HUES48 (cell line): Measurements from ENCODE around the gene UGT1A8.
"Not testable (repeated sequence)": the region's sequence is repeated elsewhere in the genome, so short reads cannot be mapped to it uniquely, and the experiment has no call there.

Experiments
- H3K27ac ChIP-seq: one replicate; pipeline ENCODE4 v1.7.0; 2013; ENCODE audit warnings: low read depth, low read length, inconsistent platforms
- H3K27me3 ChIP-seq: 2 replicates; pipeline ENCODE4 v1.6.1; 2013; ENCODE audit warnings: mild to moderate bottlenecking, low read length; ENCODE audit not compliant: control insufficient read depth, insufficient read depth
- H3K36me3 ChIP-seq: 2 replicates; pipeline ENCODE4 v1.6.1; 2013; ENCODE audit warnings: low read length; ENCODE audit not compliant: control insufficient read depth, insufficient read depth
- H3K4me1 ChIP-seq: 2 replicates; pipeline ENCODE4 v1.6.1; 2013; ENCODE audit warnings: mild to moderate bottlenecking, low read length; ENCODE audit not compliant: control insufficient read depth, insufficient read depth
- H3K4me3 ChIP-seq: 2 replicates; pipeline ENCODE4 v1.5.1; 2013; ENCODE audit warnings: mild to moderate bottlenecking, low read depth, low read length
- H3K9ac ChIP-seq: 2 replicates; pipeline ENCODE4 v1.6.1; 2013; ENCODE audit warnings: mild to moderate bottlenecking, low read depth, low read length, moderate library complexity
- H3K9me3 ChIP-seq: 2 replicates; pipeline ENCODE4 v1.6.1; 2013; ENCODE audit warnings: low read length; ENCODE audit not compliant: control insufficient read depth, insufficient read depth

The UGT1A8 gene

GRCh38 chr2:233713262-233713615 lies 95.8 kb downstream of the UGT1A8 start:
- Histone ChIP-seq H3K27ac (no peak overlapping the region), H3K4me3 (no peak overlapping the region), H3K36me3 (no peaks in the 10 kb centered on the region), H3K27me3 (no peaks in the 10 kb centered on the region), H3K4me1 (no peaks in the 10 kb centered on the region), H3K9me3 (no peaks in the 10 kb centered on the region), H3K9ac (no peak overlapping the region)

GRCh38 chr2:233714121-233714520 lies 96.7 kb downstream of the UGT1A8 start:
- Histone ChIP-seq H3K4me1 (no peaks in the 10 kb centered on the region), H3K9ac (no peak overlapping the region), H3K27ac (no peak overlapping the region), H3K9me3 (no peaks in the 10 kb centered on the region), H3K27me3 (no peaks in the 10 kb centered on the region), H3K4me3 (no peak overlapping the region), H3K36me3 (no peaks in the 10 kb centered on the region)

GRCh38 chr2:233718552-233718951 lies 101.1 kb downstream of the UGT1A8 start, which contains the start of gene UGT1A4:
TSS of gene UGT1A4 (plus strand) at chr2:233718736. CDS start at chr2:233718821, 85 bp downstream.
- peaks cover 3% of the 10 kb centered on the region; the same call in 1 of the 2 replicates for H3K9me3 ChIP-seq
- no peaks in the 10 kb centered on the region for H3K36me3 ChIP-seq
- no peak within 1 kb of the TSS for H3K9ac ChIP-seq
- H3K27ac ChIP-seq, result no peak within 1 kb of the TSS
- no peaks in the 10 kb centered on the region for H3K27me3 ChIP-seq
- H3K4me1 ChIP-seq, result no peaks in the 10 kb centered on the region
- no peak within 1 kb of the TSS for H3K4me3 ChIP-seq

GRCh38 chr2:233728723-233729301 lies 111.4 kb downstream of the UGT1A8 start, which contains the start of gene UGT1A3:
TSS of gene UGT1A3 (plus strand) at chr2:233729042. CDS start at chr2:233729127, 85 bp downstream.
- no peaks in the 10 kb centered on the region for H3K4me1 ChIP-seq
- H3K27ac ChIP-seq, result no peak within 1 kb of the TSS
- H3K36me3 ChIP-seq, result no peaks in the 10 kb centered on the region
- peaks cover 22% of the 10 kb centered on the region for H3K9me3 ChIP-seq
- no peak within 1 kb of the TSS for H3K9ac ChIP-seq
- no peaks in the 10 kb centered on the region for H3K27me3 ChIP-seq
- no peak within 1 kb of the TSS for H3K4me3 ChIP-seq

GRCh38 chr2:233736868-233737653 lies 119.6 kb downstream of the UGT1A8 start:
- H3K9ac ChIP-seq, H3K36me3 ChIP-seq, H3K27me3 ChIP-seq, H3K4me3 ChIP-seq, H3K4me1 ChIP-seq, H3K27ac ChIP-seq: not testable (repeated sequence)
- peaks cover 15% of the 10 kb centered on the region for H3K9me3 ChIP-seq

- H3K36me3 ChIP-seq, result no peaks in the 10 kb centered on the region
These were observed 123.4 kb downstream of the UGT1A8 start for GRCh38 chr2:233740870-233741269.

GRCh38 chr2:233743464-233744259 lies 126.2 kb downstream of the UGT1A8 start:
- H3K27me3 ChIP-seq, result no peaks in the 10 kb centered on the region
- H3K9me3 ChIP-seq, result peaks cover 12% of the 10 kb centered on the region
- H3K9ac ChIP-seq, result no peak overlapping the region
- H3K4me3 ChIP-seq, result no peak overlapping the region
- no peaks in the 10 kb centered on the region for H3K4me1 ChIP-seq
- no peaks in the 10 kb centered on the region for H3K36me3 ChIP-seq
- H3K27ac ChIP-seq, result no peak overlapping the region

More at GRCh38 chr2:233740870-233741269, 123.4 kb downstream of the UGT1A8 start:
- H3K9ac ChIP-seq, result no peak overlapping the region
- H3K4me3 ChIP-seq, result no peak overlapping the region
- no peaks in the 10 kb centered on the region for H3K27me3 ChIP-seq
- H3K27ac ChIP-seq, result no peak overlapping the region
- peaks cover 26% of the 10 kb centered on the region for H3K9me3 ChIP-seq
- H3K4me1 ChIP-seq, result no peaks in the 10 kb centered on the region

GRCh38 chr2:233745073-233745755 lies 127.8 kb downstream of the UGT1A8 start:
- H3K27me3 ChIP-seq, result no peaks in the 10 kb centered on the region
- no peaks in the 10 kb centered on the region for H3K4me1 ChIP-seq
- H3K27ac ChIP-seq, result no peak overlapping the region
- H3K9ac ChIP-seq, result no peak overlapping the region
- peaks cover 20% of the 10 kb centered on the region for H3K9me3 ChIP-seq
- no peak overlapping the region for H3K4me3 ChIP-seq
- H3K36me3 ChIP-seq, result no peaks in the 10 kb centered on the region

GRCh38 chr2:233745838-233746237 lies 128.4 kb downstream of the UGT1A8 start:
- not testable (repeated sequence) for H3K27me3 ChIP-seq, H3K36me3 ChIP-seq, H3K27ac ChIP-seq, H3K4me3 ChIP-seq, H3K4me1 ChIP-seq, H3K9ac ChIP-seq
- H3K9me3 ChIP-seq, result peaks cover 26% of the 10 kb centered on the region

- peaks cover 34% of the 10 kb centered on the region for H3K9me3 ChIP-seq
- no peak overlapping the region for H3K27ac ChIP-seq
- H3K36me3 ChIP-seq, result no peaks in the 10 kb centered on the region
- H3K4me3 ChIP-seq, result no peak overlapping the region
- H3K27me3 ChIP-seq, result no peaks in the 10 kb centered on the region
- no peak overlapping the region for H3K9ac ChIP-seq
- H3K4me1 ChIP-seq, result no peaks in the 10 kb centered on the region
These were observed 129.2 kb downstream of the UGT1A8 start for GRCh38 chr2:233746475-233747282.
